ENCODE data around the gene DYRK4.

DYRK4 gene

DNA sequence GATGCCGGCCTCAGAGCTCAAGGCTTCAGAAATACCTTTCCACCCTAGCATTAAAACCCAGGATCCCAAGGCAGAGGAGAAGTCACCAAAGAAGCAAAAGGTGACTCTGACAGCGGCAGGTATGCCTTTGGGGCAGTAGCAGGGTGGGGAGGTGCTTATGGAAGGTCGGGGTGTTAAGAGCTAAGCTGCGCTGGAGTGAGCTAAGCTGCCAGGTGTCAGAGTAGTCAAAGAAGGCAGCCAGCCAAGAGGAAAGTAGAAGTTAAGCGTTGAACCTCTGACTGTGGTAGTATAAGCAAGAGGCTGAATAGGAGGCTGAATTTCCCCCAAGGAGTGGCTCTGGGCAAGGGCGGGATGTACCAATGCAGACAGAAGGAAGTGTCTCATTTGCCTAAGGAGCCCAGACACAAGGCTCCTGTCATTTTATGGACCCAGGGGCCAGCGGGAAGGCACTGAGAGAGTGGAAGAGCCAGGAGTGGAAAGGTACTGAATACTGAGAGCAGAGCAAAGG, 29.2 kb downstream of the DYRK4 start:
- H2AFZ ChIP-seq (ENCODE audit: low read length): no peak overlapping the region
- H3F3A ChIP-seq (ENCODE audit: insufficient read depth, low read length): no peaks in the 10 kb centered on the region
- no peak overlapping the region for H3K27ac ChIP-seq (ENCODE audit: low read depth, low read length, poor library complexity, severe bottlenecking)
- no peaks in the 10 kb centered on the region for H3K9me2 ChIP-seq (ENCODE audit: low read depth, low read length)
- H3K79me2 ChIP-seq (ENCODE audit: insufficient read depth, low read length): no peaks in the 10 kb centered on the region
- H3K4me2 ChIP-seq (ENCODE audit: low read length): no peak overlapping the region
- TF ChIP-seq EZH2 (IDR thresholded peaks at IDR 0.05; ENCODE audit: borderline replicate concordance, low read length): no peak
- TF ChIP-seq CTCF (IDR thresholded peaks at IDR 0.05; ENCODE audit: low read length): no peak
- H3K4me1 ChIP-seq (ENCODE audit: insufficient read depth, low read length, severe bottlenecking): no peaks in the 10 kb centered on the region
- no peaks in the 10 kb centered on the region for H3K36me3 ChIP-seq (ENCODE audit: insufficient read depth, low read length)
- H3K4me3 ChIP-seq (ENCODE audit: low read depth, low read length, poor library complexity, severe bottlenecking): no peak overlapping the region
- H3K27me3 ChIP-seq (ENCODE audit: insufficient read depth, low read length): no peaks in the 10 kb centered on the region; the same call in 1 of the 2 replicates
- no peaks in the 10 kb centered on the region for H4K20me1 ChIP-seq (ENCODE audit: insufficient read depth, low read length)
- no peaks in the 10 kb centered on the region for H3K9me3 ChIP-seq (ENCODE audit: low read length)
- no peak overlapping the region for H3K9ac ChIP-seq (ENCODE audit: low read length)

- H4K20me1 ChIP-seq (ENCODE audit: insufficient read depth, low read length): no peaks in the 10 kb centered on the region
These were observed 33.9 kb downstream of the DYRK4 start for GRCh38 chr12:4595881-4596280.

GRCh38 chr12:4603421-4603820, 41.4 kb downstream of the DYRK4 start:
- Histone ChIP-seq H3K4me3 (ENCODE audit: low read depth, low read length, poor library complexity, severe bottlenecking) (no peak overlapping the region), H3K4me1 (ENCODE audit: insufficient read depth, low read length, severe bottlenecking) (peaks cover 12% of the 10 kb centered on the region), H3K9me3 (ENCODE audit: low read length) (no peaks in the 10 kb centered on the region), H3K9ac (ENCODE audit: low read length) (no peak overlapping the region), H3K79me2 (ENCODE audit: insufficient read depth, low read length) (no peaks in the 10 kb centered on the region), H2AFZ (ENCODE audit: low read length) (no peak overlapping the region), H3K36me3 (ENCODE audit: insufficient read depth, low read length) (no peaks in the 10 kb centered on the region), H3F3A (ENCODE audit: insufficient read depth, low read length) (no peaks in the 10 kb centered on the region), H3K27ac (ENCODE audit: low read depth, low read length, poor library complexity, severe bottlenecking) (no peak overlapping the region), H4K20me1 (ENCODE audit: insufficient read depth, low read length) (no peaks in the 10 kb centered on the region), H3K27me3 (ENCODE audit: insufficient read depth, low read length) (no peaks in the 10 kb centered on the region), H3K4me2 (ENCODE audit: low read length) (no peak overlapping the region), H3K9me2 (ENCODE audit: low read depth, low read length) (no peaks in the 10 kb centered on the region)
- no peak for TF ChIP-seq EZH2 (IDR thresholded peaks at IDR 0.05; ENCODE audit: borderline replicate concordance, low read length)
- no peak for TF ChIP-seq CTCF (IDR thresholded peaks at IDR 0.05; ENCODE audit: low read length)

More at GRCh38 chr12:4595881-4596280, 33.9 kb downstream of the DYRK4 start:
- Histone ChIP-seq H2AFZ (ENCODE audit: low read length) (no peak overlapping the region), H3K27ac (ENCODE audit: low read depth, low read length, poor library complexity, severe bottlenecking) (no peak overlapping the region), H3K9me3 (ENCODE audit: low read length) (no peaks in the 10 kb centered on the region), H3K4me2 (ENCODE audit: low read length) (no peak overlapping the region), H3K36me3 (ENCODE audit: insufficient read depth, low read length) (no peaks in the 10 kb centered on the region), H3K79me2 (ENCODE audit: insufficient read depth, low read length) (no peaks in the 10 kb centered on the region), H3F3A (ENCODE audit: insufficient read depth, low read length) (no peaks in the 10 kb centered on the region), H3K9me2 (ENCODE audit: low read depth, low read length) (no peaks in the 10 kb centered on the region), H3K4me3 (ENCODE audit: low read depth, low read length, poor library complexity, severe bottlenecking) (no peak overlapping the region), H3K9ac (ENCODE audit: low read length) (no peak overlapping the region), H3K27me3 (ENCODE audit: insufficient read depth, low read length) (no peaks in the 10 kb centered on the region; the same call in 1 of the 2 replicates), H3K4me1 (ENCODE audit: insufficient read depth, low read length, severe bottlenecking) (no peaks in the 10 kb centered on the region)
- TF ChIP-seq EZH2 (IDR thresholded peaks at IDR 0.05; ENCODE audit: borderline replicate concordance, low read length) (no peak), CTCF (IDR thresholded peaks at IDR 0.05; ENCODE audit: low read length) (no peak)
